GM19238 (cell line): ENCODE results near the gene CAMK1G.

ENCODE experiments used
- DNase-seq: peaks from one replicate; pipeline ENCODE4 v3.0.0; 2011; ENCODE audit warnings: low spot score; ENCODE audit not compliant: insufficient read length

CAMK1G gene

GRCh38 chr1:209618756-209619420, 35.4 kb downstream of the CAMK1G start:
- DNase-seq: no peak

GRCh38 chr1:209619696-209620486, 36.4 kb downstream of the CAMK1G start:
- no peak for DNase-seq

GRCh38 chr1:209620487-209620884, 37.0 kb downstream of the CAMK1G start:
- no peak for DNase-seq

- no peak for DNase-seq
Measured at GRCh38 chr1:209621286-209621685, 37.8 kb downstream of the CAMK1G start.

- DNase-seq: no peak
Measured at GRCh38 chr1:209621741-209622655, 38.5 kb downstream of the CAMK1G start.

- DNase-seq: no peak
Measured at GRCh38 chr1:209622841-209623829, 39.6 kb downstream of the CAMK1G start.

- no peak for DNase-seq
Measured at GRCh38 chr1:209624558-209625549, 41.3 kb downstream of the CAMK1G start.

GRCh38 chr1:209625791-209626285, 42.3 kb downstream of the CAMK1G start:
- DNase-seq: no peak

GRCh38 chr1:209626346-209627026, 43.0 kb downstream of the CAMK1G start:
- no peak for DNase-seq

GRCh38 chr1:209627027-209627731, 43.7 kb downstream of the CAMK1G start:
- DNase-seq: no peak

GRCh38 chr1:209627732-209628196, 44.2 kb downstream of the CAMK1G start:
- peak; percentile 72 for DNase-seq

GRCh38 chr1:209628618-209629299, 45.2 kb downstream of the CAMK1G start:
- no peak for DNase-seq

- DNase-seq: no peak
Measured at GRCh38 chr1:209629621-209630382, 46.3 kb downstream of the CAMK1G start.

GRCh38 chr1:209630383-209631225, 47.1 kb downstream of the CAMK1G start:
- DNase-seq: no peak

GRCh38 chr1:209633335-209633997, 50.0 kb downstream of the CAMK1G start:
- no peak for DNase-seq
